Germinal center (tissue), 1 donor: ENCODE data around the gene C3orf22.

ENCODE experiments used
- DNase-seq: peaks from one replicate; pipeline ENCODE4 v3.0.0; 2012; ENCODE audit warnings: mixed read lengths, low spot score

The C3orf22 gene

GRCh38 chr3:126527006-126527405 lies 31.7 kb downstream of the C3orf22 start:
- no peak for DNase-seq

DNA sequence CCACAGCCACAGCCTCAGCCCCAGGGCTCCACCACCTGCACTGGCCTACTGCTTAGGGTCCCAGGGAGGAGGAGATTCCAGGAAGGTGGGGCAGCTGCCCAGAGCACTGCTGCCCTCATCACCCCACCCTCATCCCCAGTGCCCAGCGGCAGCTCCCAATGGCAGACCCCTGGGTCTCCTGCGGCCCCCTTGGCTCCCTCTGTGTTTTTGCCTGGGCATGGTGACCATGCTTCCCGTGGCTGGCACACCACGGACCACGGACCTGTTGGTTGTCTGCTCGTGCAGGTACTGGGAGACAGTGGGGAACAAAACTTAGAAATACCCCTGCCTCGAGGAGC lies 32.1 kb downstream of the C3orf22 start:
- DNase-seq, result no peak

DNA sequence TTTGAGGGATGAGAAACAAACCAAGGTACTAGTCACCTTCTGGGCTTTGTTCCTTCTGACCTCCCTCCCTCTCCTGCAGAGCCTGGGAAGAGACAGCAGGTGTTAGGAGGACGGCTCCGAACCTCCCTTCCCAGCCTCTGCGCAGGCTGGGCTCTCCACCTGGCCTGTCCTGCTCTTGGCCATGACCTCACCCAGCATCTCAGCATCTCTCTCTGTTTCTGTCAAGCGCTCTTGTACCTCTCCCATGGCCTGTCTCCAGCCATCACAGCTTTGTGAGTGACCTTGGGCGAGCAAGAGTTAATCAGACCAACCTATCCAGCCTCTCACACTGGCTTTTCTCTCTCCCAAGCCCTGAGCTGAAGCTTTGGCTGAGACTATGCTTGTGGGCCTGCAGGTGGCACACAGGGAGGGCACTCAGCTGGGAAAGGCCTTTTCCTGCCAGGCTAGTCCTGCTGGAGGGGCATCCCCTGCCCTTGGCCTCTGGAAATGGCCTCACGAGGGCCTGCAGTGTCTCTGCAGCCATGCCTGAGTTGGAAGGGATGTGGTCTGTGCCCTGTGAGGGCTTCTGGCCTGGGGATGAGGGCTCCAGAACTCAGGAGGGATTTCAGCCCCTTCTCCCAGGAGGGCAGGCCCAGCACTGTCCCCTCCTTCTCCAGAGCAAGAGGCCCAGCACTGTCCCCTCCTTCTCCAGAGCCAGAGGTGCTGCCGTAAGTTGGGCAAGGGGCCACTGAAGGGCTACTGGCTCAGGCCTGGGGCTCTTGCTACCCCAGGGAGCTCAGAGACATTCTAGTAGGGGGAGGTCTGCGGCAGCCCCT lies 32.7 kb downstream of the C3orf22 start:
- no peak for DNase-seq

GRCh38 chr3:126525091-126525852 lies 33.5 kb downstream of the C3orf22 start:
- no peak for DNase-seq

DNA sequence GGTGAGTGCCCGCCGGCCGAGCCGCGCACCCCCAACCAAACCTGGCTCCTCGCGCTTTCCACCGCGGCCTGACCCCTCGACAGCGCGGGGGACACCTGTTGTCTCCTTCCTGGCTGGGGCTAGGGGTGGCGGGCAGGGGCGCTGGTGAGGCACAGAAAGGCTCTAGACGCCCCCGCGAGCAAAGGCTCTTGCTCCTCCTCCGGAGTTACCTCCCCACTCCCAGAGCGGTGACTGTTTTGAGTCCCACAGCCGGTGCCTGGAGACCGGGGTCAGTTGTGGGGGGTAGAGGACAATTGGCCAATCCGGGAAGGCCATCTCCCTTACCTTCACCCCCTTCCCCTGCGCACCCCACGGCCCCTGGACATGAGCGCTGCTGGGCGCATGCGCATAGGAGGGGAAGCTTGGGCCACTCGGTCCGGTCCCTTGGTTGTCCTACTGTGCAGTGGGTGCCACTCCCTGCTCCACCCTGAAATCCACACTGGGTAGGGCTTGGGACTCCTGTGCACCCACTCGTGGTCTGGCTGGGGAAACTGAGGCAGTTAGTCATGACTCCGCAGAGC lies 34.2 kb downstream of the C3orf22 start:
- DNase-seq, result no peak

DNA sequence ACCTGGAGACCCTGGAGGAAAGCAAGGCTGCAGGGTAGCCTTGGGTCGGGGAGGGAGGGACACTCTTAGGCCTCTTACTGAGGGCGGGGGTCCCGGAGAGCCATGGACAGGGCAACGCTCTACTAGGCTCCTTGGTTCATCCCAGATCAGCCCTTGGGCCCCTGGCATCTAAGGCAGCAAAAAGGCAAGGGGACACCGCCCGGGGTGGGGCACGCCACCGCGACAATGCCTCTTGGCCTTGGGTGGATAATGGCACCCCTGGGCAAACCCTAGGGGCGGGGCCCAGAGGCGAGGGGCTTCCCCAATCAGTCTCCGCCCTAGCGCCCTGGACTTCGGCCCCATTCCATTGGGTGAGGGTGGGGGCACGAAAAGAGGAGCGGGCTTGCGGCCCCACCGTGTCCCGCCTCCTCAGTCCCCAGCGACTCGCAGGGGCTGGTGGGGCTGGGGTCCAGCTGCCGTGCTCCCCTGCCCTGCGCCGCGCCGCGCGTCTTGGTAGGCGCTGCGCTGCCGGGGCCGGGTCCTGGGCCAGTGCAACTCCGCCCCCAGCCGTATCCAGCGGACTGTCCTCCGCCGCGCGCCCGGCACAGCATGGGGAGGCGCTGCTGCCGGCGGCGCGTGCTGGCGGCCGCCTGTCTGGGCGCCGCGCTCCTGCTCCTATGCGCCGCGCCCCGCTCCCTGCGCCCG lies 34.8 kb downstream of the C3orf22 start, which contains the start of gene CHST13:
CHST13 (plus strand) TSS at position 411 of the 684 bp plus-strand sequence; CDS start at position 589, 178 bp downstream.
- DNase-seq, result no peak

DNA sequence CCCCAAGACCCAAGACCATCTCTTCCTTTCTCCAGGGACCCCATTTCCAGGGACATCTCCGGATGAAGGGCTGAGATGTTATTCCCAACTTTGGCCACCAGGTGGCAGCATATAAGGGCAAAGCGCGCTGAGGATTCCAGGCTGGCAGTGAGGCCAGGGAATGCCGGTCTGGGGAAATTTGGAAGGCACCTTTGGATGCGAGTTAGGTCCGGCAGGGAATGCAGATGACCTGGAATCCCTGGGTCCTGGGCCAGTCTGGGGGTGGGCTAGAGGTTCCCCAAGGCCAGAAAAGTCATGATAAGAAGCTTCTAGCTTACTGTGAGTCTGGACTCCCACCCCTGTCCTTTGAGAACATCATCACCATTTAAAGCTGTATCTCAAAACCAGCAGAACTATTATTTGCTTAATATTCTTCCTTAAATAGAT lies 36.4 kb downstream of the C3orf22 start:
- peak; percentile 62 for DNase-seq

DNA sequence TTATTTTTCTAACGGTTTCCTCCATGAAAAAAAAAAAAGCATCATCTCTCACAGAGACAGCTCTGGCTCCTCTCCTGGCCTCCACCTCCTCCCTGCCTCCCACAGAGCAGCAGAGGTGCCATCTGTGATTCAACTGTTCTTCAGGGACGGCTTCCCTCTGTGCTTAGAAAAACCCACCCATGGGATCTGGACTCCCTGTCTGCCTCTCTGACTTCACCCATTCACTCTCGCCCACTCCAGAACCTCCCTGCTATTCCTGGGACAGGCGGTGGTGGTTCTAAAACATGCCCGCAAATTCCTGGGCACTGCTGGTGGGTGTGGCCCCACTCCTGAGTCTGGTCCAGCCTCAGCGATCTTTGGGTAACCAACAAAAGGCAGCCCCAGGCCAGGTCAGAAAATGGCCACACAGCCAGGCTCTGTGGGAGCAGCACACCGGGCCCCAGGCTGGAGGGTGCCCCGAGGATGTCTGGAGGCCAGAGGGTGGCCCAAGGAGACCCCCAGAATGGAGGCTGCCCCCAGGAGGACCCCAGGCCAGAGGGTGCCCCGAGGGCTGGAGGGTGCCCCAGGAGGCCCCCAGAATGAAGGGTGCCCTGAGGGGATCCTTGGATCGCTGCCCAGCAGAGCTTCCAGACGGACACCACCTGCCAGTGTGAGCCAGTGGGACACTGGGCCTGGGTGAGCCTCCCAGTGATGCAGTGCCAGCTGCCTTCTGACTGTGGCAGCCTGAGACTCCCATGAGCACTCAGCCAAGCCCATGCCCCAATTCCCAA lies 37.4 kb downstream of the C3orf22 start:
- DNase-seq, result no peak

GRCh38 chr3:126519506-126520455 lies 39.0 kb downstream of the C3orf22 start:
- DNase-seq, result no peak

- DNase-seq, result no peak
These were observed 40.0 kb downstream of the C3orf22 start for GRCh38 chr3:126518779-126519177.

GRCh38 chr3:126517986-126518778 lies 40.5 kb downstream of the C3orf22 start:
- DNase-seq, result no peak

DNA sequence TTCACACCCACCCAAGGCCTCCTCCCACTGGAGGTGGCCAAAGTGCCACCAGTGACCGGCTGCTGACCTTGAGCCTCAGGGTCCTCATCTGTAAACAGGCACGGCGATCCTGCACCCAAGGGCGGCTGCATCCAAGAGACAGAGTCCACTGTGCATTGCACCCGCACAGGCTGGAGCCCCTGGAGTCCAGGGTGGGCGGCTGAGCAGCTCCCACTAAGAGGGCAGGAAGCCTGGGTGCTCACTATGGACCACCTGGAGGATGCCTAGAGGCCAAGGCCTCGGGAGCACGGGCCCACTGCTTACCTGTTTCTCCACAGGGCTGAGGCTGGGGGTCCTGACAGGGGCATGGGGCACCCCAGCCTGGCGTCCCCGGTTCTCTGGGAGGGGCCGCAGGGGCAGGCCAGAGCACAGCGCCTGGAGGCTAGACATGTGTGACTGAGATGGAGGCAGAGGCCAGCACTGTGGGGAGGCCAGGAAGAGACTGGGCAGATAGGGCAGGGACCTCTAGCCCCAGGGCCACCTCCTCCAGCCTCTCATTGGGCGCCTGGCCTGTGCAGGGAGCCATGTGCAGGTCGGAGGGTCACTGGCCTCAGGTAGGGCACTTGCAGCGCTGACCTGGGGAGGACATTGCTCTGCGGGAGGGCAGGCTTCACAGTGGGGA lies 41.3 kb downstream of the C3orf22 start, which contains the start of gene UROC1:
UROC1 (minus strand) TSS at position 483 of the 661 bp plus-strand sequence; CDS start at position 429, 54 bp downstream.
- DNase-seq, result no peak

DNA sequence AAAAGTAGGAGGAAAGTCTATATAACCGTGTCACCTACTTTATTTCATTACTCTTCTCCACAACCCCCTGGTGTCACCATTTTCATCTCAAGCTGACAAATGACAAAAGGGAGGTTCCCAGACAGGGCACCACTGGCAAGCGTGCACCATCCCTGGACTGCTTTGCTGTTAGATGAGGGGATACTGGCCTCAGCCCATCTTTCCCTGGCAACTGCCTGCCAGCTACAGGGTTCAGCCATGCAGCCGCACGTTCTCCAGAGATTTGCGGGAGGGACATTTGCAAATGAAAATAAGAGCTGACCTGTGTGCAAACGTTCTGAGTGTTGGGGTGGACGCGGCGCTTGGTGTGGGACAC lies 41.8 kb downstream of the C3orf22 start:
- DNase-seq, result no peak

DNA sequence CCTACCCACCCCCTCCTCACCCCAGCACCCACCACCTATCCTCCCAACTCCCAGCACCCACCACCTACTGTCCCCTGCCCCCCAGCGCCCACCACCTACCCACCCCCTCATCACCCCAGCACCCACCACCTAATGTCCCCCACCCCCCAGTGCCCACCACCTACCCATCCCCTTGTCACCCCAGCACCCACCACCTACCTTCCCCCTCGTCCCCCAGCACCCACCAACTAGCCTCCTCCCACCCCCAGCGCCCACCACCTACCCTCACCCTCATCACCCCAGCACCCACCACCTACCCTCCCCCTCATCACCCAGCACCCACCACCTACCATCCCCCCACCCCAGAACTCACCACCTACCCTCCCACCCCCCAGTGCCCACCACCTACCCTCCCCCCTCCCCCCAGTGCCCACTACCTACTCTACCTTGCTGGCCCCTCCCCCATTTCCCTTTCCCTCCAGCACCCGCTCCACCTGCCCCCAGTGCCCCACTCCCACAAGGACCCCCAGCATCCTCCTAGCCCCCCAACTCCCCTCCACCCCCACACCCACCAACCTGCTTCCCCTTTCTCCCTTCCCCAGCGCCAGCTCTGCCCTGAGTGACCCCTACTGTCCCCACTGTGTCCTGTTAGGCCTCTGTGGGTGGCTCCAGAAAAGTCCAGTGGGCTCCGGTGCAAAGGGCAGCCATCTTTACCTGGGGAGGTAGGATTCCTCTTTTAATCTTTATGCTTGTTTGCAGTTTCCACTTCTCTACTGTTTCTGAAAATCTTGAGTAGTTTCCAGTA lies 42.4 kb downstream of the C3orf22 start:
- DNase-seq, result no peak

DNA sequence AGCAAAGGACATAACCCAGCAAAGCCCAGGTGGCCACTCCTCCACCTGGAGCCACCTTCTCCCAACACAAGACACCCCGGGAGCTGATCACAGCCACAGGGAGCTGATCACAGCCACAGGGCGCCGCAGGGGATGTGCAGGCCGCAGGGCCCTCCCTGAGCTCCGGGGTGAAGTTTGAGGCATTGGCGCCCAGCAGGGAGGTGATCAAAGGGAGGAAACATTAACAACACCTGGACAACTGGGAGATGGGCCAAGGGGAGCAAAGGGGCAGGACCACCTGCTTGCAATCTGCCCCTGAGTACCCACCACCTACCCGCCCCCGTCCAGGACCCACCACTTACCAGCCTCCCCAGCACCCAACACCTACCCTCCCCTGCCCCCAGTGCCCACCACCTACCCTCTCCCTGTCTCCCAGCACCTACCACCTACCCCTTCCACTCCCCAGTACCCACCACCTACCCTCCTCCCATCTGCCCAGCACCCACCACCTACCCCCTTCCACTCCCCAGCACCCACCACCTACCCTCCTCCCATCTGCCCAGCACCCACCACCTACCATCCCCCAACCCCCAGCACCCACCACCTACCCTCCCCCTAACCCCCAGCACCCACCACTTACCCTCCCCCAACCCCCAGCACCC lies 43.5 kb downstream of the C3orf22 start:
- no peak for DNase-seq

- DNase-seq, result no peak
These were observed 44.6 kb downstream of the C3orf22 start for GRCh38 chr3:126514161-126514560.

- DNase-seq, result no peak
These were observed 45.6 kb downstream of the C3orf22 start for GRCh38 chr3:126512916-126513650.
